GM12878 (cell line): ENCODE measurements around the gene FAM9C. TPM values are rescaled to one million over a fixed set of nuclear protein-coding genes. Genes with fewer than 3 reads are reported as not detected.

Source experiments
- CHD2 ChIP-seq: IDR thresholded peaks from 2 replicates; pipeline ENCODE4 v1.6.1; 2011; ENCODE audit warnings: low read depth, low read length, improper control_type of control experiment, borderline replicate concordance
- DPF2 ChIP-seq: fragments of 450-650 bp; IDR thresholded peaks from 2 replicates; pipeline ENCODE4 v1.6.1; 2017; ENCODE audit warnings: mild to moderate bottlenecking
- ESRRA ChIP-seq: IDR thresholded peaks from 2 replicates; pipeline ENCODE4 v1.6.1; 2012; ENCODE audit warnings: mild to moderate bottlenecking, low read length, improper control_type of control experiment
- FOXK2 ChIP-seq: fragments of 450-650 bp; IDR thresholded peaks from 2 replicates; pipeline ENCODE4 v1.6.1; 2017; ENCODE audit warnings: mild to moderate bottlenecking, moderate library complexity
- HDAC6 ChIP-seq: fragments of 200-600 bp; sonication (generic); IDR thresholded peaks from one replicate; pipeline ENCODE4 v1.8.0; 2017; ENCODE audit warnings: antibody characterized with exemption; ENCODE audit not compliant: unreplicated experiment
- IRF4 ChIP-seq: IDR thresholded peaks from 2 replicates; pipeline ENCODE4 v1.6.1; 2011; ENCODE audit warnings: low read depth, low read length
- NKRF ChIP-seq: fragments of 450-650 bp; conservative IDR thresholded peaks from 2 replicates; pipeline ENCODE4 v1.6.1; 2017; ENCODE audit warnings: mild to moderate bottlenecking, moderate library complexity
- RBBP5 ChIP-seq: fragments of 200-600 bp; sonication (generic); conservative IDR thresholded peaks from 2 replicates; pipeline ENCODE4 v1.6.1; 2016
- RUNX3 ChIP-seq: IDR thresholded peaks from 2 replicates; pipeline ENCODE4 v1.6.1; 2012; ENCODE audit warnings: low read length, inconsistent platforms
- SREBF1 ChIP-seq: IDR thresholded peaks from 2 replicates; pipeline ENCODE4 v1.6.1; 2012; ENCODE audit warnings: mild to moderate bottlenecking, low read length
- STAT1 ChIP-seq: fragments of 450-650 bp; conservative IDR thresholded peaks from 2 replicates; pipeline ENCODE4 v1.6.1; 2014; ENCODE audit warnings: antibody characterized with exemption, mild to moderate bottlenecking
- TCF12 ChIP-seq: IDR thresholded peaks from 2 replicates; pipeline ENCODE4 v1.6.1; 2011; ENCODE audit warnings: low read depth, mild to moderate bottlenecking, low read length
- ZNF207 ChIP-seq: fragments of 450-650 bp; IDR thresholded peaks from 2 replicates; pipeline ENCODE4 v1.6.1; 2014; ENCODE audit warnings: antibody characterized with exemption, mild to moderate bottlenecking, borderline replicate concordance
- ZNF384 ChIP-seq: IDR thresholded peaks from 2 replicates; pipeline ENCODE4 v1.6.1; 2012; ENCODE audit warnings: low read depth, mild to moderate bottlenecking, low read length, improper control_type of control experiment, borderline replicate concordance
- polyA plus RNA-seq, 11 experiments: library from polyadenylated mRNA; depleted of rRNA in 4 of 11; unstranded in 6 of 11; stranded (reverse) in 5 of 11; fragments of >200 nt; fragmentation: Nextera tagmentation in 4 of 11; fragmentation: Illumina TruSeq in 1 of 11; extraction: Ambion mirVana in 4 of 11; extraction: Trizol in 1 of 11; gene quantifications; 1 replicate in 1 of 11; 2 replicates in 10 of 11; pipeline versions ENCODE4 v1.2.1 to v1.2.3, GENCODE V29; 2011 to 2016; ENCODE audit warnings: inconsistent platforms in 2 of 11, missing spikeins in 2 of 11, low read depth in 1 of 11
- total RNA-seq, 4 experiments: library from RNA; depleted of rRNA in 3 of 4; stranded (reverse); fragments of >200 nt in 3 of 4; fragmentation: Illumina TruSeq in 1 of 4; extraction: Trizol in 1 of 4; gene quantifications; 2 replicates each; pipeline versions ENCODE4 v1.2.1 to v1.2.3, GENCODE V29; 2013 to 2021
- TF ChIP-seq, protein P1 (sequence below): fragments of 150-350 bp; IDR thresholded peaks from 2 replicates; pipeline ENCODE4 v1.6.1; 2016; ENCODE audit warnings: low read depth, low read length

FAM9C gene
- total and polyA plus RNA-seq, 10 of the 15 experiments (the other 5 are each of a cell fraction or from before 2014, with no cell fraction given): 0.01 to 0.03 TPM; not detected in 8

- TF ChIP-seq, protein P1, sequence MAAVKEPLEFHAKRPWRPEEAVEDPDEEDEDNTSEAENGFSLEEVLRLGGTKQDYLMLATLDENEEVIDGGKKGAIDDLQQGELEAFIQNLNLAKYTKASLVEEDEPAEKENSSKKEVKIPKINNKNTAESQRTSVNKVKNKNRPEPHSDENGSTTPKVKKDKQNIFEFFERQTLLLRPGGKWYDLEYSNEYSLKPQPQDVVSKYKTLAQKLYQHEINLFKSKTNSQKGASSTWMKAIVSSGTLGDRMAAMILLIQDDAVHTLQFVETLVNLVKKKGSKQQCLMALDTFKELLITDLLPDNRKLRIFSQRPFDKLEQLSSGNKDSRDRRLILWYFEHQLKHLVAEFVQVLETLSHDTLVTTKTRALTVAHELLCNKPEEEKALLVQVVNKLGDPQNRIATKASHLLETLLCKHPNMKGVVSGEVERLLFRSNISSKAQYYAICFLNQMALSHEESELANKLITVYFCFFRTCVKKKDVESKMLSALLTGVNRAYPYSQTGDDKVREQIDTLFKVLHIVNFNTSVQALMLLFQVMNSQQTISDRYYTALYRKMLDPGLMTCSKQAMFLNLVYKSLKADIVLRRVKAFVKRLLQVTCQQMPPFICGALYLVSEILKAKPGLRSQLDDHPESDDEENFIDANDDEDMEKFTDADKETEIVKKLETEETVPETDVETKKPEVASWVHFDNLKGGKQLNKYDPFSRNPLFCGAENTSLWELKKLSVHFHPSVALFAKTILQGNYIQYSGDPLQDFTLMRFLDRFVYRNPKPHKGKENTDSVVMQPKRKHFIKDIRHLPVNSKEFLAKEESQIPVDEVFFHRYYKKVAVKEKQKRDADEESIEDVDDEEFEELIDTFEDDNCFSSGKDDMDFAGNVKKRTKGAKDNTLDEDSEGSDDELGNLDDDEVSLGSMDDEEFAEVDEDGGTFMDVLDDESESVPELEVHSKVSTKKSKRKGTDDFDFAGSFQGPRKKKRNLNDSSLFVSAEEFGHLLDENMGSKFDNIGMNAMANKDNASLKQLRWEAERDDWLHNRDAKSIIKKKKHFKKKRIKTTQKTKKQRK: no peak
- TF ChIP-seq RBBP5: no peak
- no peak for TF ChIP-seq STAT1
- TF ChIP-seq ZNF207: no peak
- no peak for TF ChIP-seq NKRF
- TF ChIP-seq RUNX3: peak; percentile 33
- TF ChIP-seq ZNF384: no peak
- no peak for TF ChIP-seq TCF12
- no peak for TF ChIP-seq FOXK2
- peak; percentile 15; the same call in 1 of the 2 replicates for TF ChIP-seq CHD2
- TF ChIP-seq ESRRA: no peak
- no peak for TF ChIP-seq SREBF1
- no peak for TF ChIP-seq HDAC6
- TF ChIP-seq IRF4: 0 out of 2 replicates have a peak, but pooled peaks have one; percentile 6
- no peak for TF ChIP-seq DPF2
Measured at GRCh38 chrX:13008189-13008533, 36.3 kb downstream of the FAM9C start (continued).
